Mesenchymal stem cell (in vitro differentiated cells and primary cell): Measurements from ENCODE around the gene SNED1.

Experiments
- DNase-seq: peaks from one replicate; pipeline ENCODE4 v3.0.0-alpha.2; 2013
- H2AFZ ChIP-seq: one replicate; pipeline ENCODE4 v1.6.1; 2013; ENCODE audit warnings: low read depth, mild to moderate bottlenecking, control low read depth, inconsistent platforms, low read length, moderate library complexity
- H2AK5ac ChIP-seq: 2 replicates; pipeline ENCODE4 v1.6.1; 2013; ENCODE audit warnings: low read length, moderate library complexity, mild to moderate bottlenecking, inconsistent platforms; ENCODE audit not compliant: severe bottlenecking
- H2BK120ac ChIP-seq: one replicate; pipeline ENCODE4 v1.6.1; 2013; ENCODE audit warnings: low read depth, mild to moderate bottlenecking, inconsistent platforms, low read length, moderate library complexity
- H2BK12ac ChIP-seq, 2 experiments: one replicate each; pipeline ENCODE4 v1.6.1; 2013; ENCODE audit warnings: inconsistent platforms in 2 of 2, low read length in 2 of 2, mild to moderate bottlenecking in 2 of 2, moderate library complexity in 2 of 2, control low read depth in 1 of 2
- H2BK15ac ChIP-seq: one replicate; pipeline ENCODE4 v1.6.1; 2013; ENCODE audit warnings: mild to moderate bottlenecking, low read depth, inconsistent platforms; ENCODE audit not compliant: poor library complexity, severe bottlenecking
- H2BK5ac ChIP-seq: 2 replicates; pipeline ENCODE4 v1.6.1; 2013; ENCODE audit warnings: low read depth, mild to moderate bottlenecking, low read length, control low read depth, inconsistent platforms; ENCODE audit not compliant: poor library complexity, severe bottlenecking
- H3K14ac ChIP-seq, 2 experiments: one replicate each; pipeline ENCODE4 v1.6.1; 2013; ENCODE audit warnings: inconsistent platforms in 2 of 2, low read length in 2 of 2, control low read depth in 1 of 2, mild to moderate bottlenecking in 1 of 2, moderate library complexity in 1 of 2
- H3K18ac ChIP-seq, 2 experiments: one replicate each; pipeline ENCODE4 v1.6.1; 2013; ENCODE audit warnings: inconsistent platforms in 2 of 2, low read length in 2 of 2, control low read depth in 1 of 2, low read depth in 1 of 2, mild to moderate bottlenecking in 1 of 2
- H3K23ac ChIP-seq, 2 experiments: one replicate each; pipeline ENCODE4 v1.6.1; 2013; ENCODE audit warnings: inconsistent platforms in 2 of 2, low read length in 2 of 2, mild to moderate bottlenecking in 2 of 2, moderate library complexity in 2 of 2, control low read depth in 1 of 2
- H3K27ac ChIP-seq: 2 replicates; pipeline ENCODE4 v1.5.1; 2013; ENCODE audit warnings: mild to moderate bottlenecking, moderate library complexity, low read length, control low read depth, inconsistent platforms; ENCODE audit not compliant: poor library complexity, severe bottlenecking
- H3K27me3 ChIP-seq, 2 experiments: 2 replicates each; pipeline versions ENCODE4 v1.6.1 to v1.7.0; 2013; ENCODE audit warnings: low read length in 2 of 2, mild to moderate bottlenecking in 2 of 2, moderate library complexity in 2 of 2, control low read depth in 1 of 2, inconsistent platforms in 1 of 2; ENCODE audit not compliant: control insufficient read depth in 1 of 2, insufficient read depth in 1 of 2
- H3K36me3 ChIP-seq, 2 experiments: 2 replicates each; pipeline versions ENCODE4 v1.6.1 to v1.7.0; 2013; ENCODE audit warnings: low read length in 2 of 2, control low read depth in 1 of 2, inconsistent platforms in 1 of 2, low read depth in 1 of 2, mild to moderate bottlenecking in 1 of 2; ENCODE audit not compliant: insufficient read depth in 2 of 2, control insufficient read depth in 1 of 2
- H3K4ac ChIP-seq, 2 experiments: one replicate each; pipeline ENCODE4 v1.6.1; 2013; ENCODE audit warnings: inconsistent platforms in 2 of 2, low read length in 2 of 2, mild to moderate bottlenecking in 2 of 2, moderate library complexity in 2 of 2, control low read depth in 1 of 2, low read depth in 1 of 2
- H3K4me1 ChIP-seq: 2 replicates; pipeline ENCODE4 v1.6.1; 2013; ENCODE audit warnings: low read depth, low read length, control low read depth; ENCODE audit not compliant: control insufficient read depth, insufficient read depth
- H3K4me2 ChIP-seq: 2 replicates; pipeline ENCODE4 v1.6.1; 2013; ENCODE audit warnings: low read length, mild to moderate bottlenecking, inconsistent platforms; ENCODE audit not compliant: poor library complexity, severe bottlenecking
- H3K4me3 ChIP-seq, 2 experiments: 2 replicates each; pipeline versions ENCODE4 v1.5.1 to v1.7.0; 2013; ENCODE audit warnings: low read length in 2 of 2, mild to moderate bottlenecking in 2 of 2, control low read depth in 1 of 2, low read depth in 1 of 2; ENCODE audit not compliant: insufficient read depth in 1 of 2
- H3K79me1 ChIP-seq: replicated peaks from 2 replicates; pipeline ENCODE4 v1.6.1; 2013; ENCODE audit warnings: mild to moderate bottlenecking, control low read depth, low read length, inconsistent platforms; ENCODE audit not compliant: poor library complexity, severe bottlenecking
- H3K9ac ChIP-seq: 2 replicates; pipeline ENCODE4 v1.7.0; 2013; ENCODE audit warnings: mild to moderate bottlenecking, low read length, moderate library complexity
- H3K9me3 ChIP-seq: 2 replicates; pipeline ENCODE4 v1.7.0; 2013; ENCODE audit warnings: mild to moderate bottlenecking, low read length; ENCODE audit not compliant: control insufficient read depth
- H4K8ac ChIP-seq: one replicate; pipeline ENCODE4 v1.6.1; 2013; ENCODE audit warnings: inconsistent platforms, mild to moderate bottlenecking, low read length, moderate library complexity
- H4K91ac ChIP-seq: one replicate; pipeline ENCODE4 v1.6.1; 2013; ENCODE audit warnings: mild to moderate bottlenecking, low read length, inconsistent platforms
- WGBS: methylation state at CpG from one replicate; pipeline ENCODE4 v1.1.7; 2013; ENCODE audit warnings: mixed read lengths; 5-methylcytosine and 5-hydroxymethylcytosine counted together

SNED1 gene

DNA sequence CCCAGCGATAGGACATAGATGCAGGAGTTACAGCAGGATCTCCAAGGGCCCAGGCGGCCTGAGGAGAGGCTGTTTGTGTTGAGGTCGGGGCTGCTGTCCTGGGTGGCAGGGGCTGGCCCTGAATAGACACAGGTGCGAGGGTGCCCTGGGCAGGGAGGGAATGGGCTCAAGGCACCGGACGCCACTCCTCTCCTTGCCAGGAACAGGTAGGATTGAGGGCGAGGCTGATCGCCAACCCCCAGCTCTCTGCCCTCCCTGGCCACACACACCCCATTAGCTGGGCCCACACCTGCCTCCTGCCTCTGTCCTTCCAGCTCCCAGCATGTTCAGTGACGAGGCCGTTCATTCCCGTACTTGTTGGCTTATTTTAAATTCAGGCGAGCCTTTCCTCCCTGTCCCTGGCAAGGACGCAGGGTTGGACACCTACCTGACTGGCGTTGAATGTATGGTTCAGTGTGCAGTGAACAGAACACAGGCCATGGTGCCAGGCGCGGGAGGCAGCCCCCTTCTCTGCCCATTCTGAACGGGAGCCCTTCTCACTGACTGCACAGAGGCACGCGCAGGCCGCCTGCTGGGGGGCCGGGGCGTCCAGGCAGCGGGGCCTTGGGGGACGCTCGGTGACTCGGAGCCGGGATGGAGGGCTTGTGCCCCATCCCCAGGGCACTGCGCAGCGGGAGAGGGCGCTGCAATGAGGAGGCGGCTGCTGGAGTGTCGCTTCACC is 41.3 kb upstream of the SNED1 start:
- peaks cover 6% of the 10 kb centered on the region for H3K4me1 ChIP-seq
- peak overlapping the region; percentile 5 for H2BK15ac ChIP-seq
- no peak overlapping the region for H2BK120ac ChIP-seq
- H4K91ac ChIP-seq, result peak overlapping the region; percentile 70
- no peak for DNase-seq
- H3K9ac ChIP-seq, result no peak overlapping the region
- H2AFZ ChIP-seq, result no peak overlapping the region
- H2BK12ac ChIP-seq, result peak overlapping the region in 1 of 2 experiments; percentile 43
- peak overlapping the region in 1 of 2 experiments; percentile 46 for H3K18ac ChIP-seq
- H2BK5ac ChIP-seq, result no peak overlapping the region
- H3K4me3 ChIP-seq, result no peak overlapping the region
- H4K8ac ChIP-seq, result peak overlapping the region; percentile 31
- H3K14ac ChIP-seq, result peak overlapping the region in 1 of 2 experiments; percentile 44
- H3K27ac ChIP-seq, result no peak overlapping the region
- H3K79me1 ChIP-seq, result no peaks in the 10 kb centered on the region
- H2AK5ac ChIP-seq, result no peak overlapping the region
- H3K4me2 ChIP-seq, result no peak overlapping the region
- H3K4ac ChIP-seq, result no peak overlapping the region
- H3K23ac ChIP-seq, result no peak overlapping the region
- peaks cover 4 to 32% of the 10 kb centered on the region in 2 experiments for H3K27me3 ChIP-seq
- WGBS, result 89% methylated on average over 32 of the region's 32 CpGs
- H3K9me3 ChIP-seq, result no peaks in the 10 kb centered on the region
- H3K36me3 ChIP-seq, result no peaks in the 10 kb centered on the region

DNA sequence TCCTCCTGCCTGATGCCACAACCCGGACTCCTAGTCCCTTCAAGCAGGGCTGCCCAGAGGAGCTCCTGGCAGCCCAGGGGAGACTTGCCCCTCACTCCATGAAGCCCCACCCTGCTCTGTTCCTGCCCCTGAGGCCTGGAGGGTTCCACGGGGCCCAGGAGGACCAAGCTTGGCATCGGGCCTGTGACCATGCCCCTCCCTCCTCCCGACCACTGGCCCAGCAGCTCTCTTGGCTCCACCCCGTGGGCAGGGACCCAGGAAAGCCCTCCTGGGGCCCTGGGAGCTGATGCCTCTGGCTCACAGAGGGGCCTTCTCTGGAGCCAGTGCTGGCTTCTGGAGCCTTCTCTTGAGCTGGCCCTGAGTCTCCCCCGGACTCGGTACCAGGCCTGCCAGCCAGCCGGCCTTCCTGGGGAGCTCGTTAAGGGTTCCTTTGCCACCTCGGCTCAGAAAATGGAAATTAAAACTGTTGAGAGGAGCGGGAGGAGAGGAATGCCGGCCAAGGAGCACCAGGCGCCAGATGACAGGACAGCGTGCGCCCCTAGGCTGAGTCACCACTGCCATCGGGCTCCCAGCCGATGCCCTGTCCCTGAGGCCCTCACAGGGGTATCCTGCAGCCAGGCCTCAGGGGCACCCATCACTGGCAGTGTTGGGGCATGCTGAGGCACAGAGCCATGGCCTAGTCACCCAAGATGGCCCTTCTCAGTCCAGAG is 40.6 kb upstream of the SNED1 start:
- Histone ChIP-seq H3K4me2 (no peak overlapping the region), H3K36me3 (no peaks in the 10 kb centered on the region), H3K4ac (peak overlapping the region in 1 of 2 experiments; percentile 54), H2BK12ac (peak overlapping the region; percentile 42 to 48), H2BK5ac (no peak overlapping the region), H2AFZ (no peak overlapping the region), H2AK5ac (no peak overlapping the region), H3K27me3 (peaks cover 4 to 26% of the 10 kb centered on the region in 2 experiments), H3K27ac (no peak overlapping the region), H2BK15ac (peak overlapping the region; percentile 40), H4K91ac (peak overlapping the region; percentile 89), H3K4me3 (no peak overlapping the region), H3K14ac (peak overlapping the region in 1 of 2 experiments; percentile 77), H3K9me3 (no peaks in the 10 kb centered on the region), H3K4me1 (peaks cover 6% of the 10 kb centered on the region), H3K9ac (no peak overlapping the region), H4K8ac (peak overlapping the region; percentile 43), H3K79me1 (no peaks in the 10 kb centered on the region), H3K23ac (no peak overlapping the region), H3K18ac (peak overlapping the region in 1 of 2 experiments; percentile 46), H2BK120ac (peak overlapping the region; percentile 74)
- DNase-seq, result peak; percentile 4
- 81% methylated on average over 17 of the region's 17 CpGs for WGBS

DNA sequence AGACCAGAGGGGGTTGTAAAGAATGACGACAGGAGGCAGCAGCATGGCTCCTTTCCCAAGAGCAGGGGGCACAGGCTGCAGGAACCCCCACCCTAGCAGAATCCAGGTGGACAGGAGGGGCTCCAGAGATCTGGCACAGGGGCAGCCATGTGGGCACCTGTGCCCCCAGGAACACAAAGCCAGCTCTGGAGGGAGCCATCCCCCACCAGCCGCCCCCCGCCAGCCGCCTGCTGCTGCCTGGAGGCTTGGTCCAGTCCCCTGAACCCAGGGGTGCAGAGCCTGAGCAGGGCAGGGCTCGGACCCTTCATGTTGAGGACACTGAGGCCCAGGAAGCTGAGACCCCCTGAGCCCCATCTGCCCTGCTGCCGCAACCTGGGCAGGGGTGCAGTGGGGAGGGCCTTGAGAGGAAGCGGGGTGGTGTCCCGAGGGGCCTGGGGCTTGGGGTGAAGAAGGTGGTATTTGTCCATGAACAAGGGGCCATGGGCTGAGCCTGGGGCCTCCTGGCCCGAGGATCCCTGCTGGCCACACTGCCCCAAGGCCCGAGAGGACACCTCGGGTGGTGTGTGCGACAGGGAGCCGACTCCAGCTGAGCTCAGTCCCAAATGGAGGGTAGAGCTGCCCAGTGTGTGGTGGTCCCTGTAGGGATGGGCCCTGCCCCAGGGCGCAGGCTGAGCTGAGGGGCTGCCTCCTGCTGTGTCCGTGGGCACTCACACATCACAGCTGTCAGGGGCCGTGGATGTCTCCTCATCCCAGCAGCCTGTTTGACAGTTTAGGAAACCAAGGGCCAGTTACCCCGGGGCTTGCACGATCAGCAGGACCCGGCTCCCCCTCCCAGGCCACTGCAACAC is 39.8 kb upstream of the SNED1 start:
- Histone ChIP-seq H2BK5ac (no peak overlapping the region), H4K8ac (peak overlapping the region; percentile 57), H2BK12ac (peak overlapping the region; percentile 59 to 82), H3K27ac (no peak overlapping the region), H3K9ac (no peak overlapping the region), H2BK120ac (peak overlapping the region; percentile 74), H2AK5ac (no peak overlapping the region), H2BK15ac (peak overlapping the region; percentile 87), H3K4me2 (no peak overlapping the region), H3K4ac (peak overlapping the region; percentile 26 to 54), H3K23ac (no peak overlapping the region), H2AFZ (no peak overlapping the region), H3K4me1 (peaks cover 6% of the 10 kb centered on the region), H3K18ac (peak overlapping the region; percentile 28 to 45), H3K9me3 (no peaks in the 10 kb centered on the region), H4K91ac (peak overlapping the region; percentile 89), H3K36me3 (no peaks in the 10 kb centered on the region), H3K14ac (peak overlapping the region in 1 of 2 experiments; percentile 77), H3K27me3 (peaks cover 4 to 26% of the 10 kb centered on the region in 2 experiments), H3K4me3 (no peak overlapping the region), H3K79me1 (no peaks in the 10 kb centered on the region)
- 89% methylated on average over 19 of the region's 19 CpGs for WGBS
- no peak for DNase-seq
